Activated gamma-delta T cell treated with anti-CD3 and anti-CD28 coated beads, Interleukin-2, amount 50 U/mL, for 16 hours (primary cell): ENCODE data around the gene UROS.

Source experiments
- DNase-seq: peaks from one replicate; pipeline ENCODE4 v3.0.0-alpha.2; 2020; ENCODE audit warnings: low read depth

The UROS gene

DNA sequence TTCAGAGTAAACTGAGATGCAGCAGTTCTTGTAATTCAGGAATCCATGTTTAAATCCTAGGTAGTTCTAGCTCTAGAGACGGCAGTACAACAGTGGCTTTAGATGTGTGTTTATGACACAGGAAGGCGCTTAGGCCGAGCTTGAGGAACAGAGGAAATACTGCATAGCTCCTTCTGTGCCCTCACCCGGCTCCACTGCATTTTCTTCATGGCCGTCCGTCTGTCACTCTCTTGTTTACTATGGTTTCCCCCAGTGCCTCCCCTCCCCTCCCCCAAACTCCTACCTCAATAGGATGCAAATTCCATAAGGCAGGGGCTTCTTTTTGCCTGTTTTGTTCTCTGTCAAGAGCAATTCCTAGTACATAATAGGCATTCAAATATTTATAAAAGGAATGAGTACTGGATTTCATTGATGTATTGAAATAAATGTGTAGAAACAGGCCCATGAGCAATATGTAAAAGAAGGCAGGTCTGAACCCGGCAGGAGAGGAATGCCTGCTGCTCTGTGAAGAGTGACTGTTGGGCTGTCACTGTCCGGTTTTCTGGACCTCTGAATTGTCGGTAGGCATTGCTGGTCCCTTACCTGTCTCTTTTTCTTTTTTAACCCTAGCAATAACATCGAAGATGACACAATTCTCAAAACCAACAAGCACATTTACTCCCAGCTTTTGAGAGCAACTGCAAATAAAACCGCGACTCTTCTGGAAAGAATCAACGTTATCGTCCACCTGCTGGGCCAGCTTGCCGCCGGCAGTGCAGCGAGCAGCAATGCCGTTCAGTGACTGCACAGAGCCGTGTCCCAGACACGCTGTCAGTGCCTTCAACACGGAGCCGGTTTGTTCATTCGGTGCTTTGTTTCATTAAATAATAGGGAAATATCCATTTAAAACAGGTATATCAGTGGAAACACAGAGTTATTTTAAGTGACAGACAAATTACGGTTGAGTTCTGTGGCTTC, 60.1 kb downstream of the UROS start:
- no peak for DNase-seq

DNA sequence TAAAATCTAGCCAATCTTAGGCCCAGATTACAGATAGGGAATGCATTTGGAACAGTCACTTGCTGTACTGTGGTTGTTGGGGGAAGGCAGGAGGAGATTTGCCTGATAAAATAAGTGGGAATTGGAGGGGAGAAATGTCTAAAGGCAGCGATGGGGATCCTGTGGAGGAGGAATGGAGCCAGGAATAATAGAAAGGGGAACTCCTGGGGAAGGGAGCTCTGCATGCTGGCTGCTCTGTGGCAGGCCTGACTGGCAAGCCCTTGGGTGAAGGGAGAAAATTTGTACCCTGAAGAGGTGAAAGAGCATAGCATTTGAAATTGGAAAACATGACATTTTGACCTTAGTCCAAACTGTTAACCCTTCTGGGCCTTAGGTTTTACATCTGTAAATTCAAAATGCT, 61.1 kb downstream of the UROS start:
- DNase-seq: no peak

DNA sequence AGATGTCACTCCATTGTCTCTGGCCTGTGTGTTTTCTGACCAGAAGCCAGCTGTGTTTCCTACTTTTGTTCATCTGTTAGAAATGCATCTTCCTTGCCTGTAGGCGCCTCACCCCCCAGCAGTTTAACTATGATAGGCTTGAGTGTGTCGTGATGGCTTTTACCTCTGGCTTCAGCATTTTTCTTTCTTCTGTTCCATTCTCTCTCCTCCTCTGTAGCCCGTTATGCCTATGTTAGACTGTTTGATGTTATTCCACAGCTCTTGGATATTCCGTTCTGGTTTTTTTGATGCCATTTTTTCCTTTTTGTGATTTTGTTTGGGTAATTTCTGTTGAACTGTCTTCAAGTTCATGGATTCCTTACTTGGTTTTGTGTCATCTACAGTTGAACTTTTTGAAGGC, 65.3 kb downstream of the UROS start:
- no peak for DNase-seq

DNA sequence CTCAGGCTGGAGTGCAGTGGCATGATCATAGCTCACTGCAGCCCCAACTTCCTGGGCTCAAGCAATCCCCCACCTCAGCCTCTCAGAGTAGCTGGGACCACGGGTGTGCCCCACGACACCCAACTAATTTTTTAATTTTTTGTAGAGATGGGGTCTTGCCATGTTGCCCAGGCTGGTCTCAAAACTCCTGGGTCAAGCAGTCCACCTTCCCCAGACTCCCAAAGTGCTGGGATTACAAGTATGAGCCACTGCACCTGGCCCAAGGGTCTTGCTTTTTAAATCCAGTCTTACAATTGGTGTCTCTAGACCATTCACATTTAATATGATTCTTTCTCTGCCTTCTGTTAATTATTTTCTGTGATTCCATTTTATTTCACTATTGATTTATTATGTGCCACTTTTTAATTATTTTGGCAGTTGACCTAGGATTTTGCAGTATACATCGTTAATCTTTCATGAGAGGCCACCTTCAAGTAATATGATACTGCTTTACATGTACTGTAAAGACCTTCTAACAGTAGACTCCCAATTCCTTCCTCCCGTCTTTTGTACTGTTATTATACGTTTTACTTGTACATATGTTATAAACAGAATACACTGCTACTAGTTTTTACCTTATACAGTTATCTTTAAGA, 66.1 kb downstream of the UROS start:
- DNase-seq: no peak

DNA sequence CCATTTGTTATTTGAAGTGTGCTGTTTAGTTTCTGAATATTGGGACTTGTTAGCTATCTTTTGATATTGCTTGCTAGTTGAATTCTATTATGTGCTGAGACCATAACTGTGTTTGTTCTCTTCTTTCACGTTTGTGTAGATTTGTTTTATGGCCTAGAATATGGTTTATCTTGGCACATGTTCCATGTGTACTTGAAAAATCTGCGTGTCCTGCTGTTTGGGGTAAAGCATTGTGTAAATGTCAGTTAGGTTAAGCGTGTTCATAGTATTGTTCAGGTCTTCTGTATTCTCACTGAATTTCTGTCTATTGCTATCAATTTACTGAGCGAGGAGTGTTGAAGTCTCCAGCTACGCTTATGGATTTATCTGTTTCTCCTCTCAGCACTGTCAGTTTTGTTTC, 66.9 kb downstream of the UROS start:
- no peak for DNase-seq

DNA sequence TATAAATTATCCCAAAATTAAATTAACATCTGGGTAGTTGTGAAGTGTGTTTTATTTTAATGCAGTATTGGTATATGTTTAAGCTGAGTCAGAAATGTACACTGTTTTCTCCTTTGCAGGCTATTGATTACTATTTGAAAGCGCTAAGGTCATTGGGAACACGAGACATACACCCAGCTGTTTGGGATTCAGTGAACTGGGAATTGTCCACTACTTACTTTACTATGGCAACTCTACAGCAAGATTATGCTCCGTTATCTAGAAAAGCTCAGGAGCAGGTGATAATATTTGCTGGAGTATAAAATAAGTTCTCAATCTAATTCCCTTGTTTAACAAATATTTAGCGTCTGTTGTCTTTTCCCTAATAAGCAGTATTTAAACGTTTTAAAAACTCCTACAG, 75.6 kb downstream of the UROS start:
- DNase-seq: no peak

DNA sequence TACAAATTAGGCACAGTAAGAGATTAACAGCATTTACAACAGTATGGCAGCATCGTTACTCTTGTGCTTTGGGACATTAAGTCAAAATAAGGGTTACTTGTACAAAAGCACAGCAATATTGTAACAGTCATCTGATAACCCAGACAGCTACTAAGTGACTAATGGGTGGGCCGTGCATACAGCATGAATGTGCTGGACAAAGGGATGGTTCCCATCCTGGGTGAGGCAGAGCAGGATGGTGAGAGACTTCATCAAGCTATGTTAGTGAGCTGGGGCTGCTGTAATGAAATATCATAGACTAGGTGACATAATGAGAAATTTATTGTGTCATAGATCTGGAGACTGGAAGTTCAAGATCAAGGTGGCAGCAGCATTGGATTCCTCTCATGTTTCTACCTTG, 78.1 kb downstream of the UROS start:
- no peak for DNase-seq

DNA sequence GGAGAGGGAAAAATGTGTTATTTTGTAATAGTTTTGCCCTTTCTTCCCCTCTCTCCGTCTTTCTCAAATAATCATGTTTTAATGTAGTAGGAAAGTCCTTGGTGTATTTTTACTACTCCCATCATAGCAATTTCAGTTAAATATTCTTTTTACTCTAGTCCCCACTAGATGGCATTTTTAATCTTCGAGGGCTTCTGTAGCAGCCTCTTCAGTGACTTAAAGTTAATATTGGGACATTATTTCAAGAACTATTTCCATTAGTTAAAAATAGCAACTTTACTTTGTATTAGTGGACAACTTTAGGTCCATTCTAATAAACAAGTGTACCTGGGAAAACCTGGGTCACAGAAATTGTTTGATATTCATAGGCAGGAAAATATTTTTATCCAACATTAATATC, 80.6 kb downstream of the UROS start:
- DNase-seq: no peak

DNA sequence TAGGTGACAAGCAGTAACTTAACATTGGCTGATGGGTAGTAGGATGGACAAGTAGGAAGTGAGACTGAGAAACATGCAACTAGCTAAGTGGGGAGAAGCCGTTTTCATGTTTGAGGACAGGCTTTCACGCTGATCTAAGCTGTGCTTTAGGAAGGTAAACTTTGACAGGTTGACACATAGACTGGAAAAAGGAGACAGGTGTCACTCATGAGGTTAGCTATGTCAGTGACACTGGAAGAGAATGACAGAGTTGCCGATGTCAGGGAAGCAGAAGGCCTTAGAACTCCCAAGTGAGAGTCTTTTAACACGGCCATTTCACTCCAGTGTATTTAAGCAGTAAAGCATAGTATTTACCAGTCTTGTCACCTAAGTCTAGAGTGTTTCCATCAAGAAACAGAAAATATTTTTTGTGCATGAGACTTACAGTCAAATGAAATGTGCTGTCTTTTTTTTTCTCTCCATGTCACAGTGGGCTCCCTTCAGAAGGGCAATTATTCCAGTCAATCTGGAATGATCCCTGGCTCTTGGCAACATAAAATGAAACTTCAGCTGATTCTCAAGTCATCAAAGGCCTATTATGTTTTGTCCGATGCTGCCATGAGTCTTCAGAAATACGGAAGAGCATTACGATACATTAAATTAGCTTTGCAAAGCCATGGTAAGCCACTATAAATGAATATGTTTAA, 82.9 kb downstream of the UROS start:
- no peak for DNase-seq
